B cell (primary cell): Measurements from ENCODE around the gene NR3C2. TPM values are rescaled to one million over a fixed set of nuclear protein-coding genes. Genes with fewer than 3 reads are reported as not detected.

Experiments used
- ATAC-seq: fragments of 200-7000 bp; cut with Tn5 transposase; one replicate; pipeline ENCODE4 v1.10.0; 2021; ENCODE audit warnings: low read depth, mild to moderate bottlenecking, moderate number of reproducible peaks, moderate library complexity
- CTCF ChIA-PET: fragments of 350-600 bp; sonication (Branson Sonifier 250); formaldehyde crosslinking; loops from one replicate; lab custom pipeline; 2021; ENCODE audit warnings: antibody characterized with exemption, inconsistent platforms; lab: Charles Lee
- POLR2A ChIA-PET: fragments of 350-600 bp; sonication (Branson Sonifier 250); formaldehyde crosslinking; loops from one replicate; lab custom pipeline; 2021; ENCODE audit warnings: antibody characterized with exemption; lab: Charles Lee
- DNase-seq: peaks from one replicate; pipeline ENCODE4 v3.0.0; 2013
- H2AFZ ChIP-seq: 2 replicates; pipeline ENCODE4 v1.6.1; 2012; ENCODE audit warnings: mild to moderate bottlenecking, low read depth, low read length; ENCODE audit not compliant: insufficient read depth, poor library complexity, severe bottlenecking
- H3K27ac ChIP-seq, 2 donors: 1 replicate in 1 of 2; 2 replicates in 1 of 2; pipeline ENCODE4 v1.5.1; 2012 to 2013; ENCODE audit warnings: low read length in 2 of 2, mild to moderate bottlenecking in 2 of 2, moderate library complexity in 1 of 2
- H3K27me3 ChIP-seq, 4 experiments: fragments of 200-600 bp in 1 of 4; sonication (generic) in 1 of 4; replicated peaks in 1 of 4; 1 replicate in 2 of 4; 2 replicates in 2 of 4; pipeline versions ENCODE4 v1.6.1 to v1.7.0; 2013 to 2016; ENCODE audit warnings: low read length in 3 of 4, mild to moderate bottlenecking in 2 of 4, mixed read lengths in 1 of 4, moderate library complexity in 1 of 4; ENCODE audit not compliant: insufficient read depth in 4 of 4, control insufficient read depth in 3 of 4; ENCODE audit errors: control extremely low read depth in 1 of 4
- H3K36me3 ChIP-seq, 2 experiments: replicated peaks in 1 of 2; 1 replicate in 1 of 2; 2 replicates in 1 of 2; pipeline versions ENCODE4 v1.6.1 to v1.7.1; 2013; ENCODE audit warnings: low read length in 1 of 2; ENCODE audit not compliant: insufficient read depth in 2 of 2, control insufficient read depth in 1 of 2; ENCODE audit errors: control extremely low read depth in 1 of 2, extremely low read depth in 1 of 2
- H3K4me1 ChIP-seq, 2 donors: fragments of 200-600 bp in 1 of 2; sonication (generic) in 1 of 2; 1 replicate in 1 of 2; 2 replicates in 1 of 2; pipeline versions ENCODE4 v1.5.1 to v1.6.1; 2013 to 2017; ENCODE audit warnings: low read length in 2 of 2; ENCODE audit not compliant: control insufficient read depth in 2 of 2, insufficient read depth in 2 of 2
- H3K4me2 ChIP-seq: replicated peaks from 2 replicates; pipeline ENCODE3; 2012; ENCODE audit warnings: mild to moderate bottlenecking, low read depth, low read length; ENCODE audit not compliant: poor library complexity, severe bottlenecking
- H3K4me3 ChIP-seq, 5 experiments: fragments of 200-600 bp in 1 of 5; sonication (generic) in 1 of 5; 1 replicate in 3 of 5; 2 replicates in 2 of 5; pipeline versions ENCODE4 v1.5.1 to v1.7.0; 2011 to 2016; ENCODE audit warnings: low read length in 4 of 5, mild to moderate bottlenecking in 4 of 5, low read depth in 2 of 5, control low read depth in 1 of 5, moderate library complexity in 1 of 5; ENCODE audit not compliant: insufficient read depth in 1 of 5; ENCODE audit errors: control extremely low read depth in 1 of 5, extremely low read depth in 1 of 5
- H3K79me2 ChIP-seq: fragments of 200-600 bp; sonication (generic); one replicate; pipeline ENCODE4 v1.6.0; 2016; ENCODE audit warnings: low read length; ENCODE audit not compliant: control insufficient read depth, insufficient read depth
- H3K9ac ChIP-seq: fragments of 200-600 bp; sonication (generic); 2 replicates; pipeline ENCODE4 v1.6.1; 2017; ENCODE audit warnings: mild to moderate bottlenecking, low read length, moderate library complexity
- H3K9me3 ChIP-seq, 3 donors: one replicate each; pipeline versions ENCODE4 v1.6.1 to v1.7.1; 2013; ENCODE audit warnings: low read length in 2 of 3; ENCODE audit not compliant: control insufficient read depth in 2 of 3, insufficient read depth in 1 of 3; ENCODE audit errors: control extremely low read depth in 1 of 3
- H4K20me1 ChIP-seq: 2 replicates; pipeline ENCODE4 v1.6.0; 2012; ENCODE audit warnings: mild to moderate bottlenecking, low read length; ENCODE audit not compliant: insufficient read depth, control insufficient read depth, poor library complexity, severe bottlenecking
- H3K27ac Mint-ChIP-seq: one replicate; pipeline ENCODE4 v1.8.0; 2021; ENCODE audit warnings: mixed read lengths
- H3K27me3 Mint-ChIP-seq: one replicate; pipeline ENCODE4 v1.8.0; 2021; ENCODE audit warnings: mixed read lengths
- H3K4me1 Mint-ChIP-seq: one replicate; pipeline ENCODE4 v1.8.0; 2021; ENCODE audit warnings: mixed read lengths
- H3K4me3 Mint-ChIP-seq: one replicate; pipeline ENCODE4 v1.8.0; 2021; ENCODE audit warnings: mixed read lengths
- H3K9me3 Mint-ChIP-seq: one replicate; pipeline ENCODE4 v1.8.0; 2022; ENCODE audit warnings: mixed read lengths; ENCODE audit not compliant: insufficient read depth
- EZH2 ChIP-seq: IDR thresholded peaks from 2 replicates; pipeline ENCODE4 v1.6.1; 2012; ENCODE audit warnings: borderline replicate concordance, low read depth, mild to moderate bottlenecking, moderate library complexity, low read length; ENCODE audit not compliant: insufficient read depth, poor library complexity, severe bottlenecking
- WGBS: methylation state at CpG from one replicate; pipeline ENCODE4 v1.1.5; 2013; ENCODE audit warnings: missing lambda C conversion rate; ENCODE audit not compliant: insufficient coverage; 5-methylcytosine and 5-hydroxymethylcytosine counted together
- intact Hi-C: fragments of 100-400 bp; cut with micrococcal nuclease; formaldehyde crosslinking; loops from one replicate; pipeline ENCODE4 v1.10.0; 2022
- polyA plus RNA-seq: library from polyadenylated mRNA; depleted of rRNA; stranded (reverse); fragments of >200 nt; gene quantifications from 2 replicates; pipeline ENCODE4 v1.2.3, GENCODE V29; 2012
- total RNA-seq, 2 donors: library from RNA; stranded (reverse); fragments of 120-200 nt in 1 of 2; gene quantifications; 1 replicate in 1 of 2; 2 replicates in 1 of 2; pipeline versions ENCODE4 v1.2.3 to v1.2.4, GENCODE V29; 2013 to 2022
- TF ChIP-seq, protein P1 (sequence below): fragments of 200-600 bp; IDR thresholded peaks from one replicate; pipeline ENCODE4 v1.8.0; 2022; ENCODE audit warnings: antibody characterized with exemption, mild to moderate bottlenecking

Gene NR3C2
- total and polyA plus RNA-seq, 2 donors (not counting 1 experiment from before 2014, with no cell fraction given), result 6.7 to 19.3 TPM

DNA sequence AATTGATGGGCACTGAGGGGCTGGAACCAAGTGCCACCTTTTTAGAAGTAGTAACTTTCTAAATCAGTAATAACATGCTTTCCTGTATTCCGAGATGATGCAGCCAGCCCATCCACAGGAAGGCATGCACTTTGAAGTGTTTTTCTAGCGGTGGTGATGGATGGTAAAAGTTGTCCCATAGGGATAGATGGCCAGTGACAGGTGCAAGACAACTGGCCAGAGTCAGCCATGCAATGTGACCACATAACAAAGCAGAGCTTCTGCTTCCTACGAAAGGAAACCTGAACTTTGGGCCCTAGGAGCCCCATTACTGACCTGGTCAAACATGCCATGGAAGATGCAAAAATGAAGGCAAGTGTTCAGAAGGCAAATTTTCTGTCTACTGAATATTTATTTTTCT lies 72.3 kb downstream of the NR3C2 start:
- CTCF ChIA-PET, result no interaction called here
- WGBS, result 86% methylated on average over 2 of the region's 3 CpGs
- DNase-seq, result no peak
- H2AFZ ChIP-seq, result no peak overlapping the region
- H3K79me2 ChIP-seq, result no peaks in the 10 kb centered on the region
- H3K9me3 Mint-ChIP-seq, result no peaks in the 10 kb centered on the region
- H3K27ac ChIP-seq, result no peak overlapping the region
- peaks cover 4% of the 10 kb centered on the region for H3K4me1 Mint-ChIP-seq
- H4K20me1 ChIP-seq, result no peaks in the 10 kb centered on the region
- no peak overlapping the region for H3K27ac Mint-ChIP-seq
- POLR2A ChIA-PET, result no interaction called here
- no peaks in the 10 kb centered on the region for H3K9me3 ChIP-seq
- H3K4me3 ChIP-seq, result no peak overlapping the region
- H3K4me1 ChIP-seq, result no peaks in the 10 kb centered on the region
- H3K27me3 ChIP-seq, result no peaks in the 10 kb centered on the region
- intact Hi-C loops, result no loop called here
- TF ChIP-seq, protein P1, sequence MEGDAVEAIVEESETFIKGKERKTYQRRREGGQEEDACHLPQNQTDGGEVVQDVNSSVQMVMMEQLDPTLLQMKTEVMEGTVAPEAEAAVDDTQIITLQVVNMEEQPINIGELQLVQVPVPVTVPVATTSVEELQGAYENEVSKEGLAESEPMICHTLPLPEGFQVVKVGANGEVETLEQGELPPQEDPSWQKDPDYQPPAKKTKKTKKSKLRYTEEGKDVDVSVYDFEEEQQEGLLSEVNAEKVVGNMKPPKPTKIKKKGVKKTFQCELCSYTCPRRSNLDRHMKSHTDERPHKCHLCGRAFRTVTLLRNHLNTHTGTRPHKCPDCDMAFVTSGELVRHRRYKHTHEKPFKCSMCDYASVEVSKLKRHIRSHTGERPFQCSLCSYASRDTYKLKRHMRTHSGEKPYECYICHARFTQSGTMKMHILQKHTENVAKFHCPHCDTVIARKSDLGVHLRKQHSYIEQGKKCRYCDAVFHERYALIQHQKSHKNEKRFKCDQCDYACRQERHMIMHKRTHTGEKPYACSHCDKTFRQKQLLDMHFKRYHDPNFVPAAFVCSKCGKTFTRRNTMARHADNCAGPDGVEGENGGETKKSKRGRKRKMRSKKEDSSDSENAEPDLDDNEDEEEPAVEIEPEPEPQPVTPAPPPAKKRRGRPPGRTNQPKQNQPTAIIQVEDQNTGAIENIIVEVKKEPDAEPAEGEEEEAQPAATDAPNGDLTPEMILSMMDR, result no peak
- TF ChIP-seq EZH2, result no peak
- no peaks in the 10 kb centered on the region for H3K27me3 Mint-ChIP-seq
- H3K9ac ChIP-seq, result no peak overlapping the region
- H3K36me3 ChIP-seq, result no peaks in the 10 kb centered on the region
- no peak for ATAC-seq
- H3K4me2 ChIP-seq, result no peak overlapping the region
- H3K4me3 Mint-ChIP-seq, result no peak overlapping the region

DNA sequence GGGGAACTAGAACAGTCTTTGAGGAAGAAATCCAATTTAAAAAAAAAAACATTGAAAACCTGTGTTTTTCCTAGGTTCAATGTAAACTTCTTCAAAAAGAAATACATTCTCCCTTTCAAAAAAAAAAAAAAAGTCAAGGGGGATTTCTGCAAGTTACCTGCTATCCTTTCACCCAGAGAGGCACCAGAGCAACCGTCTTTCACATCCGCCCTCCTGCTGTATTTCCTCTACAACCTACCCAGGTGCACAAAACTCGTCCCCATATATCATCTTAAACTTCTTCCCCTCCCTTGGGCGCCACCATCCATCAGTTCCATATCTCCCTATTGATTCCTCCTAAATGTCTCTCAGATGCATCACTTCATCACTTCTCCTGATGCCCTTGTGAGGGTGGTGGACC lies 74.5 kb downstream of the NR3C2 start:
- no peaks in the 10 kb centered on the region for H3K79me2 ChIP-seq
- H4K20me1 ChIP-seq, result no peaks in the 10 kb centered on the region
- no peaks in the 10 kb centered on the region for H3K27me3 ChIP-seq
- H3K4me2 ChIP-seq, result no peak overlapping the region
- no peaks in the 10 kb centered on the region for H3K27me3 Mint-ChIP-seq
- H3K4me1 Mint-ChIP-seq, result peaks cover 4% of the 10 kb centered on the region
- intact Hi-C loops, result no loop called here
- H3K36me3 ChIP-seq, result no peaks in the 10 kb centered on the region
- WGBS, result 77% methylated on average over 4 of the region's 4 CpGs
- no peak overlapping the region for H3K27ac ChIP-seq
- H3K9me3 ChIP-seq, result no peaks in the 10 kb centered on the region
- no peak for TF ChIP-seq EZH2
- TF ChIP-seq, protein P1, result no peak
- POLR2A ChIA-PET, result no interaction called here
- DNase-seq (no peak), ATAC-seq (no peak)
- no peak overlapping the region for H3K4me3 Mint-ChIP-seq
- no peaks in the 10 kb centered on the region for H3K9me3 Mint-ChIP-seq
- no peak overlapping the region for H3K4me3 ChIP-seq
- CTCF ChIA-PET, result no interaction called here
- no peak overlapping the region for H2AFZ ChIP-seq
- no peak overlapping the region for H3K27ac Mint-ChIP-seq
- H3K9ac ChIP-seq, result no peak overlapping the region
- H3K4me1 ChIP-seq, result no peaks in the 10 kb centered on the region
